ENCODE results near the gene LRRN2. TPM values are rescaled to one million over a fixed set of nuclear protein-coding genes. Genes with fewer than 3 reads are reported as not detected.

LRRN2 gene
- total RNA-seq, 1 donor from 2014 or later, result 6.5 TPM

DNA sequence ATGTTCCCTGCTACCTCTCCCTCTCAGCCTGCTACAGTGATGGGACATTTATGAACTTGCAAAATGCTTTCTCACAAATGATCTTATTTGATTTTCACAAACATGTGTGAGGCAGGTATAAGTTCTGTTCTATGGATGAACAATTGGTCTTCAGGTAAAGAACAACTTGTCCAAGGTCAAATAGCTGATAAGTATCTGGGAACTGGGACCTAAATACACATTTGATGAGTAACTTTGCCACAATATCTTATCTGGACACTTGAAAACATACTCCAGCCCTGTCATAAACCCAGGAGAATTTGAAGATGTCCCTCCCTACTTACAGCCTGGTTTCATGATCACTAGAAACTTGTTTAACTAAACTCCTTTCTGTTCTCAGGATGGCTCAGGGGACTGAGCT is 23.0 kb downstream of the LRRN2 start:
- TF ChIP-seq CTCF (IDR thresholded peaks at IDR 0.05), result no peak
- intact Hi-C loops (cut with DNase I), result no loop called here
- H3K9me3 ChIP-seq, result no peaks in the 10 kb centered on the region
- H3K4me3 ChIP-seq, result no peak overlapping the region
- DNase-seq (ENCODE audit: low spot score in 2 of 2), result no peak
- H3K4me1 ChIP-seq, result no peaks in the 10 kb centered on the region
- no peak overlapping the region for H3K27ac ChIP-seq
- H3K36me3 ChIP-seq, result no peaks in the 10 kb centered on the region
- H3K27me3 ChIP-seq, result no peaks in the 10 kb centered on the region

GRCh38 chr1:204660509-204660908 is 25.0 kb downstream of the LRRN2 start:
- Histone ChIP-seq H3K27me3 (no peaks in the 10 kb centered on the region), H3K4me1 (no peaks in the 10 kb centered on the region), H3K27ac (no peak overlapping the region), H3K4me3 (no peak overlapping the region), H3K36me3 (no peaks in the 10 kb centered on the region), H3K9me3 (no peaks in the 10 kb centered on the region)
- TF ChIP-seq CTCF (IDR thresholded peaks at IDR 0.05), result no peak
- intact Hi-C loops (cut with DNase I), result no loop called here
- no peak for DNase-seq (ENCODE audit: low spot score in 2 of 2)

GRCh38 chr1:204659056-204659455 is 26.5 kb downstream of the LRRN2 start:
- no peak for DNase-seq (ENCODE audit: low spot score in 2 of 2)
- no peaks in the 10 kb centered on the region for H3K9me3 ChIP-seq
- H3K27me3 ChIP-seq, result no peaks in the 10 kb centered on the region
- H3K4me3 ChIP-seq, result no peak overlapping the region
- no peaks in the 10 kb centered on the region for H3K36me3 ChIP-seq
- no peak overlapping the region for H3K27ac ChIP-seq
- intact Hi-C loops (cut with DNase I), result no loop called here
- H3K4me1 ChIP-seq, result no peaks in the 10 kb centered on the region
- no peak for TF ChIP-seq CTCF (IDR thresholded peaks at IDR 0.05)

- Histone ChIP-seq H3K4me3 (no peak overlapping the region), H3K9me3 (no peaks in the 10 kb centered on the region), H3K4me1 (no peaks in the 10 kb centered on the region), H3K27ac (no peak overlapping the region), H3K36me3 (no peaks in the 10 kb centered on the region), H3K27me3 (no peaks in the 10 kb centered on the region)
- no peak for TF ChIP-seq CTCF (IDR thresholded peaks at IDR 0.05)
- intact Hi-C loops (cut with DNase I), result no loop called here
- no peak for DNase-seq (ENCODE audit: low spot score in 2 of 2)
These were observed 27.2 kb downstream of the LRRN2 start for GRCh38 chr1:204658295-204658694.

DNA sequence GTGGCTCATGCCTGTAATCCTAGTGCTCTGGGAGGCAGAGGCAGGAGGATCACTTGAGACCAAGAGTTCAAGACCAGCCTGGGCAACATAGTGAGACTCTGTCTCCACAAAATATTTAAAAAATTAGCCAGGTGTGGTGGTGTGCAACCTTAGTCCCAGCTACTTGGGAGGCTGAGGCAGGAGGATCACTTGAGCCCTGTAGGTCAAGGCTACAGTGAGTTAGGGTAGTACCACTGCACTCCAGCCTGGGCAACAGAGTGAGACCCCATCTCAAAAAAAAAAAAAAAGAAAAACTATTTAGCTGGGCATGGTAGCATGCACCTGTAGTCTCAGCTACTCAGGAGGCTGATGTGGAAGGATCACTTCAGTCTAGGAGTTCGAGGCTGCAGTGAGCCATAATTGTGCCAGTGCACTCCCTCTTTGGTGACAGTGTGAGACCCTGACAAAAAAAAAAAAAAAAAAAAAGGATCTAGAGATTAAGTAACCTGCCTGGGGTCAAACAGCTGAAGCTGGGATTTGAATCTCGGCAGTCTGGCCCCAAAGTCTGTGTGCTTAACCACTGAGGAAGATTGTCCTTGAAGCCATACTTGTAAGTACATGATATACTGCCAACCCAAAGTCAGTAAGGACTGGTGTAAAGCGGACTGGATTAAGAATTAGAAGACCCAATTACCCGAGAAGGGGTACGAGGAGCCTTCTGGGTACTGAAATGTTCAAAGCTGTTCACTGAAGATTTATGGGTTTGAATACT is 31.8 kb downstream of the LRRN2 start:
- no peaks in the 10 kb centered on the region for H3K36me3 ChIP-seq
- no peak for TF ChIP-seq CTCF (IDR thresholded peaks at IDR 0.05)
- intact Hi-C loops (cut with DNase I), result no loop called here
- H3K27me3 ChIP-seq, result no peaks in the 10 kb centered on the region
- no peaks in the 10 kb centered on the region for H3K9me3 ChIP-seq
- H3K4me3 ChIP-seq, result no peak overlapping the region
- H3K27ac ChIP-seq, result no peak overlapping the region
- DNase-seq (ENCODE audit: low spot score in 2 of 2), result no peak
- no peaks in the 10 kb centered on the region for H3K4me1 ChIP-seq

- no peak for TF ChIP-seq CTCF (IDR thresholded peaks at IDR 0.05)
- no peaks in the 10 kb centered on the region for H3K4me1 ChIP-seq
- no peak overlapping the region for H3K27ac ChIP-seq
- H3K9me3 ChIP-seq, result no peaks in the 10 kb centered on the region
- intact Hi-C loops (cut with DNase I), result no loop called here
- no peaks in the 10 kb centered on the region for H3K27me3 ChIP-seq
- H3K36me3 ChIP-seq, result no peaks in the 10 kb centered on the region
- no peak overlapping the region for H3K4me3 ChIP-seq
- no peak for DNase-seq (ENCODE audit: low spot score in 2 of 2)
These were observed 33.0 kb downstream of the LRRN2 start for GRCh38 chr1:204652497-204652896.

Data from ascending aorta (tissue), 2 donors.